ENCODE measurements around the gene PANK4.

- TF ChIP-seq, protein P1, sequence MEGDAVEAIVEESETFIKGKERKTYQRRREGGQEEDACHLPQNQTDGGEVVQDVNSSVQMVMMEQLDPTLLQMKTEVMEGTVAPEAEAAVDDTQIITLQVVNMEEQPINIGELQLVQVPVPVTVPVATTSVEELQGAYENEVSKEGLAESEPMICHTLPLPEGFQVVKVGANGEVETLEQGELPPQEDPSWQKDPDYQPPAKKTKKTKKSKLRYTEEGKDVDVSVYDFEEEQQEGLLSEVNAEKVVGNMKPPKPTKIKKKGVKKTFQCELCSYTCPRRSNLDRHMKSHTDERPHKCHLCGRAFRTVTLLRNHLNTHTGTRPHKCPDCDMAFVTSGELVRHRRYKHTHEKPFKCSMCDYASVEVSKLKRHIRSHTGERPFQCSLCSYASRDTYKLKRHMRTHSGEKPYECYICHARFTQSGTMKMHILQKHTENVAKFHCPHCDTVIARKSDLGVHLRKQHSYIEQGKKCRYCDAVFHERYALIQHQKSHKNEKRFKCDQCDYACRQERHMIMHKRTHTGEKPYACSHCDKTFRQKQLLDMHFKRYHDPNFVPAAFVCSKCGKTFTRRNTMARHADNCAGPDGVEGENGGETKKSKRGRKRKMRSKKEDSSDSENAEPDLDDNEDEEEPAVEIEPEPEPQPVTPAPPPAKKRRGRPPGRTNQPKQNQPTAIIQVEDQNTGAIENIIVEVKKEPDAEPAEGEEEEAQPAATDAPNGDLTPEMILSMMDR (IDR thresholded peaks at IDR 0.05): no peak
- no peak for TF ChIP-seq POLR2A (IDR thresholded peaks at IDR 0.05)
Measured at GRCh38 chr1:2472561-2473177, 53.7 kb downstream of the PANK4 start.

All from thyroid gland (tissue), 4 donors.